Common myeloid progenitor, CD34-positive (primary cell): ENCODE results near the gene KCNQ5.

Source experiments
- CTCF ChIA-PET: fragments of 350-600 bp; sonication (Branson Sonifier 250); formaldehyde crosslinking; loops from one replicate; lab custom pipeline; 2021; ENCODE audit warnings: antibody characterized with exemption; lab: Charles Lee
- POLR2A ChIA-PET: fragments of 350-600 bp; sonication (Branson Sonifier 250); formaldehyde crosslinking; loops from one replicate; lab custom pipeline; 2021; ENCODE audit warnings: antibody characterized with exemption; lab: Charles Lee
- DNase-seq, 3 donors: peaks; one replicate each; pipeline versions ENCODE4 v3.0.0 to v3.0.0-alpha.2; 2013
- H3K27ac ChIP-seq, 2 experiments: 1 replicate in 1 of 2; 2 replicates in 1 of 2; pipeline ENCODE4 v1.7.0; 2013; ENCODE audit warnings: inconsistent platforms in 2 of 2, low read length in 2 of 2, mild to moderate bottlenecking in 2 of 2, low read depth in 1 of 2, moderate library complexity in 1 of 2; ENCODE audit not compliant: severe bottlenecking in 2 of 2, insufficient read depth in 1 of 2, poor library complexity in 1 of 2
- H3K27me3 ChIP-seq, 5 experiments: replicated peaks in 2 of 5; 1 replicate in 3 of 5; 2 replicates in 2 of 5; pipeline versions ENCODE4 v1.6.1 to v1.7.0; 2013; ENCODE audit warnings: low read length in 4 of 5, mild to moderate bottlenecking in 2 of 5, moderate library complexity in 2 of 5, inconsistent platforms in 1 of 5; ENCODE audit not compliant: insufficient read depth in 5 of 5, control insufficient read depth in 4 of 5
- H3K36me3 ChIP-seq, 4 experiments: 1 replicate in 2 of 4; 2 replicates in 2 of 4; pipeline versions ENCODE4 v1.6.1 to v1.7.0; 2013; ENCODE audit warnings: low read length in 3 of 4, control low read depth in 1 of 4, mild to moderate bottlenecking in 1 of 4; ENCODE audit not compliant: control insufficient read depth in 4 of 4, insufficient read depth in 4 of 4
- H3K4me1 ChIP-seq, 4 experiments: 1 replicate in 3 of 4; 2 replicates in 1 of 4; pipeline versions ENCODE4 v1.6.1 to v1.7.1; 2013; ENCODE audit warnings: low read length in 3 of 4, mild to moderate bottlenecking in 3 of 4, control low read depth in 1 of 4, inconsistent platforms in 1 of 4, moderate library complexity in 1 of 4; ENCODE audit not compliant: control insufficient read depth in 4 of 4, insufficient read depth in 4 of 4; ENCODE audit errors: control extremely low read depth in 1 of 4
- H3K4me3 ChIP-seq, 7 experiments: 1 replicate in 4 of 7; 2 replicates in 3 of 7; pipeline versions ENCODE4 v1.5.1 to v1.7.0; 2013; ENCODE audit warnings: mild to moderate bottlenecking in 7 of 7, low read length in 6 of 7, moderate library complexity in 6 of 7, inconsistent platforms in 2 of 7, low read depth in 2 of 7, control low read depth in 1 of 7; ENCODE audit not compliant: insufficient read depth in 4 of 7, control insufficient read depth in 1 of 7; ENCODE audit errors: extremely low read depth in 1 of 7
- H3K9me3 ChIP-seq, 5 experiments: 1 replicate in 4 of 5; 2 replicates in 1 of 5; pipeline versions ENCODE4 v1.6.1 to v1.7.1; 2013; ENCODE audit warnings: low read length in 4 of 5, mild to moderate bottlenecking in 2 of 5, inconsistent platforms in 1 of 5, low read depth in 1 of 5, moderate library complexity in 1 of 5; ENCODE audit not compliant: control insufficient read depth in 4 of 5, insufficient read depth in 2 of 5; ENCODE audit errors: control extremely low read depth in 1 of 5
- WGBS: methylation state at CpG from one replicate; pipeline ENCODE4 v1.1.5; 2013; ENCODE audit not compliant: insufficient coverage; 5-methylcytosine and 5-hydroxymethylcytosine counted together

The KCNQ5 gene

GRCh38 chr6:72784581-72784980, 162.7 kb downstream of the KCNQ5 start:
- Histone ChIP-seq H3K27me3 (no peaks in the 10 kb centered on the region), H3K4me3 (no peak overlapping the region), H3K27ac (no peak overlapping the region), H3K4me1 (no peaks in the 10 kb centered on the region), H3K36me3 (peaks cover 0 to 8% (median under 1%) of the 10 kb centered on the region in 4 experiments), H3K9me3 (no peaks in the 10 kb centered on the region)
- CTCF ChIA-PET = no interaction called here
- 80% methylated on average over 1 of the region's 3 CpGs for WGBS
- no peak for DNase-seq
- POLR2A ChIA-PET = no interaction called here

- POLR2A ChIA-PET = no interaction called here
- H3K4me1 ChIP-seq = no peaks in the 10 kb centered on the region
- CTCF ChIA-PET = no interaction called here
- H3K9me3 ChIP-seq = no peaks in the 10 kb centered on the region
- no peaks in the 10 kb centered on the region for H3K27me3 ChIP-seq
- H3K27ac ChIP-seq = no peak overlapping the region
- no peak for DNase-seq
- peaks cover 0 to 13% (median 2%) of the 10 kb centered on the region in 4 experiments for H3K36me3 ChIP-seq
- H3K4me3 ChIP-seq = no peak overlapping the region
- WGBS = 100% methylated on average over 1 of the region's 2 CpGs
Measured at GRCh38 chr6:72787391-72788031, 165.6 kb downstream of the KCNQ5 start.

GRCh38 chr6:72788188-72788587, 166.3 kb downstream of the KCNQ5 start:
- no peaks in the 10 kb centered on the region for H3K4me1 ChIP-seq
- no peak for DNase-seq

GRCh38 chr6:72789145-72789544, 167.3 kb downstream of the KCNQ5 start:
- Histone ChIP-seq H3K4me1 (no peaks in the 10 kb centered on the region), H3K27ac (no peak overlapping the region), H3K4me3 (no peak overlapping the region), H3K9me3 (no peaks in the 10 kb centered on the region), H3K36me3 (peaks cover 0 to 10% (median 2%) of the 10 kb centered on the region in 4 experiments), H3K27me3 (no peaks in the 10 kb centered on the region)
- no CpG with 5 or more reads among the region's 4 CpGs for WGBS
- no peak for DNase-seq
- POLR2A ChIA-PET = no interaction called here
- CTCF ChIA-PET = interaction anchor here (0.8 kb wide), 1 partner anchor 19 kb away, joined by 3 read pairs; no protein-coding TSS in a partner anchor

More at GRCh38 chr6:72788188-72788587, 166.3 kb downstream of the KCNQ5 start:
- ChIA-PET CTCF (no interaction called here), POLR2A (no interaction called here)
- Histone ChIP-seq H3K36me3 (peaks cover 0 to 13% (median 2%) of the 10 kb centered on the region in 4 experiments), H3K9me3 (no peaks in the 10 kb centered on the region), H3K4me3 (no peak overlapping the region), H3K27ac (no peak overlapping the region), H3K27me3 (no peaks in the 10 kb centered on the region)
- 80% methylated on average over 1 of the region's 1 CpG for WGBS

GRCh38 chr6:72792692-72793091, 170.8 kb downstream of the KCNQ5 start:
- H3K4me3 ChIP-seq = no peak overlapping the region
- no peaks in the 10 kb centered on the region for H3K4me1 ChIP-seq
- CTCF ChIA-PET = no interaction called here
- WGBS = 83% methylated on average over 1 of the region's 1 CpG
- POLR2A ChIA-PET = no interaction called here
- no peak overlapping the region for H3K27ac ChIP-seq
- peaks cover 0 to 8% (median 1%) of the 10 kb centered on the region in 4 experiments for H3K36me3 ChIP-seq
- no peaks in the 10 kb centered on the region for H3K27me3 ChIP-seq
- no peaks in the 10 kb centered on the region for H3K9me3 ChIP-seq
- no peak for DNase-seq

- ChIA-PET CTCF (no interaction called here), POLR2A (interaction anchor here (0.6 kb wide), 1 partner anchor 328 kb away, joined by 4 read pairs; no protein-coding TSS in a partner anchor)
- 90% methylated on average over 6 of the region's 10 CpGs for WGBS
Measured at GRCh38 chr6:72793641-72794395, 172.0 kb downstream of the KCNQ5 start.

GRCh38 chr6:72798196-72798595, 176.3 kb downstream of the KCNQ5 start:
- 92% methylated on average over 2 of the region's 2 CpGs for WGBS
- Histone ChIP-seq H3K4me1 (no peaks in the 10 kb centered on the region), H3K4me3 (no peak overlapping the region), H3K36me3 (peaks cover 3 to 5% (median 3%) of the 10 kb centered on the region in 4 experiments), H3K27ac (no peak overlapping the region), H3K9me3 (peaks cover 0 to 4% (median 0%) of the 10 kb centered on the region in 5 experiments), H3K27me3 (no peaks in the 10 kb centered on the region)
- ChIA-PET CTCF (no interaction called here), POLR2A (no interaction called here)
- DNase-seq = no peak

More at GRCh38 chr6:72793641-72794395, 172.0 kb downstream of the KCNQ5 start:
- DNase-seq = no peak
- Histone ChIP-seq H3K27ac (no peak overlapping the region), H3K9me3 (peaks cover 0 to 2% (median 0%) of the 10 kb centered on the region in 5 experiments), H3K36me3 (peaks cover 3 to 12% (median 5%) of the 10 kb centered on the region in 4 experiments), H3K4me1 (no peaks in the 10 kb centered on the region), H3K4me3 (no peak overlapping the region), H3K27me3 (no peaks in the 10 kb centered on the region)
